NK-92 (cell line): ENCODE results near the gene RPAP3.

ENCODE experiments used
- DNase-seq: peaks from one replicate; lab custom pipeline; 2025; ENCODE audit not compliant: unreplicated experiment; lab: John Stamatoyannopoulos, UW

The RPAP3 gene

GRCh38 chr12:47744005-47744651 is 38.3 kb upstream of the RPAP3 start:
- no peak for DNase-seq

- DNase-seq: no peak
These were observed 37.6 kb upstream of the RPAP3 start for GRCh38 chr12:47743311-47743860.

- no peak for DNase-seq
These were observed 36.5 kb upstream of the RPAP3 start for GRCh38 chr12:47742253-47742825.

GRCh38 chr12:47741340-47741703 is 35.5 kb upstream of the RPAP3 start:
- no peak for DNase-seq

GRCh38 chr12:47740606-47741339 is 34.9 kb upstream of the RPAP3 start:
- DNase-seq: no peak

- DNase-seq: no peak
These were observed 34.1 kb upstream of the RPAP3 start for GRCh38 chr12:47739979-47740378.

GRCh38 chr12:47739297-47739696 is 33.5 kb upstream of the RPAP3 start:
- DNase-seq: no peak

- no peak for DNase-seq
These were observed 32.2 kb upstream of the RPAP3 start for GRCh38 chr12:47737936-47738594.

- no peak for DNase-seq
These were observed 31.2 kb upstream of the RPAP3 start for GRCh38 chr12:47736877-47737676.

GRCh38 chr12:47736216-47736615 is 30.4 kb upstream of the RPAP3 start:
- no peak for DNase-seq

GRCh38 chr12:47735649-47736048 is 29.8 kb upstream of the RPAP3 start:
- no peak for DNase-seq

- DNase-seq: no peak
These were observed 29.1 kb upstream of the RPAP3 start for GRCh38 chr12:47734725-47735480.

GRCh38 chr12:47733142-47733541 is 27.3 kb upstream of the RPAP3 start:
- no peak for DNase-seq

GRCh38 chr12:47732504-47732903 is 26.7 kb upstream of the RPAP3 start:
- no peak for DNase-seq

GRCh38 chr12:47731723-47732122 is 25.9 kb upstream of the RPAP3 start:
- no peak for DNase-seq

GRCh38 chr12:47730341-47730744 is 24.5 kb upstream of the RPAP3 start:
- no peak for DNase-seq

- no peak for DNase-seq
These were observed 23.4 kb upstream of the RPAP3 start for GRCh38 chr12:47729233-47729632.

- no peak for DNase-seq
These were observed 20.1 kb upstream of the RPAP3 start for GRCh38 chr12:47725893-47726292.

GRCh38 chr12:47725091-47725772 is 19.4 kb upstream of the RPAP3 start, which contains the start of gene ENDOU:
TSS of gene ENDOU (minus strand) at chr12:47725490. CDS start at chr12:47725413, 77 bp downstream.
- no peak for DNase-seq
